ENCODE results near the gene MOGAT3.

MOGAT3 gene

DNA sequence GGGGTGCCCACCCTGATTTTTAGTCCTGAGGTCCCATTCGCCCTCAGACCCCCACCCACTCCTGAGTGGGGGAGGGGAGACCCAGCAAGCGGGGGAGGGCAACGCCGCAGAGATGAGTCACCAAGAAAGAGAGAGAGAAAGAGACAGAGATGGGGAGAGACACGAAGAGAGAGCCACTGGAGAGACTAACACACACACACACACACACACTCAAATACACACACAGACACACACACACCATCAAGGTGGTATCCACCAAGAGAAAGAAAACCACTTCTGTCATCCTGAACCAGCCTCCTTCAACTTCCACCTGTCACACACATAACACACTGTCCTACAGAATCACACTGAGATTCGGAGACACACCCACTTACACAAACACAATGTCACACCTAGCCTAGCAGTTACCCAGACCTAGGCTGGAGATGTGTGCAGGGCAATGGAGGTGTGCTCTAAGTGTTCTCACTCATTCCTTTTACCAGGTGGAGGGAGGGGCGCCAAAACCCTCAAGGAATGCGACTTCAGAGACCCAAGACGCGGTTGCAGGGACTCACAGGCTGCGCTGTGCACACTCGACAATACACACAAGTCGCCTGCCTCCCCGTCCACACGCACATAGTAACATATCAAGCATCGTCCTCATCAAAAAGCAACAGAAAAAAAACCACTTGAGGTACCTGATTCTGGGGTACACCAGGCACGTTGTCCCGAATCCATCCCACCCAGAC is 31.6 kb downstream of the MOGAT3 start:
- TF ChIP-seq, protein P1, sequence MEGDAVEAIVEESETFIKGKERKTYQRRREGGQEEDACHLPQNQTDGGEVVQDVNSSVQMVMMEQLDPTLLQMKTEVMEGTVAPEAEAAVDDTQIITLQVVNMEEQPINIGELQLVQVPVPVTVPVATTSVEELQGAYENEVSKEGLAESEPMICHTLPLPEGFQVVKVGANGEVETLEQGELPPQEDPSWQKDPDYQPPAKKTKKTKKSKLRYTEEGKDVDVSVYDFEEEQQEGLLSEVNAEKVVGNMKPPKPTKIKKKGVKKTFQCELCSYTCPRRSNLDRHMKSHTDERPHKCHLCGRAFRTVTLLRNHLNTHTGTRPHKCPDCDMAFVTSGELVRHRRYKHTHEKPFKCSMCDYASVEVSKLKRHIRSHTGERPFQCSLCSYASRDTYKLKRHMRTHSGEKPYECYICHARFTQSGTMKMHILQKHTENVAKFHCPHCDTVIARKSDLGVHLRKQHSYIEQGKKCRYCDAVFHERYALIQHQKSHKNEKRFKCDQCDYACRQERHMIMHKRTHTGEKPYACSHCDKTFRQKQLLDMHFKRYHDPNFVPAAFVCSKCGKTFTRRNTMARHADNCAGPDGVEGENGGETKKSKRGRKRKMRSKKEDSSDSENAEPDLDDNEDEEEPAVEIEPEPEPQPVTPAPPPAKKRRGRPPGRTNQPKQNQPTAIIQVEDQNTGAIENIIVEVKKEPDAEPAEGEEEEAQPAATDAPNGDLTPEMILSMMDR (IDR thresholded peaks at IDR 0.05; ENCODE audit: low read depth, low read length, poor library complexity, severe bottlenecking), result no peak
- no peak for TF ChIP-seq EZH2phosphoT487 (IDR thresholded peaks at IDR 0.05; ENCODE audit: borderline replicate concordance, low read length)
- Histone ChIP-seq H3K27me3 (ENCODE audit: control insufficient read depth, low read length) (peaks cover 75% of the 10 kb centered on the region), H3K36me3 (ENCODE audit: control insufficient read depth, low read length) (no peaks in the 10 kb centered on the region), H3K9me3 (ENCODE audit: control insufficient read depth, insufficient read depth, low read length) (no peaks in the 10 kb centered on the region), H3K4me3 (ENCODE audit: low read length) (no peak overlapping the region), H3K4me2 (ENCODE audit: low read length) (peak overlapping the region; percentile 9; the same call in 1 of the 2 replicates), H3K4me1 (ENCODE audit: control insufficient read depth, low read length) (peaks cover 55% of the 10 kb centered on the region), H3K9me2 (replicated peaks; ENCODE audit: control insufficient read depth, low read length) (no peaks in the 10 kb centered on the region), H3K27ac (ENCODE audit: low read depth, low read length) (no peak overlapping the region), H3F3A (ENCODE audit: control insufficient read depth, insufficient read depth) (peaks cover 7% of the 10 kb centered on the region; the same call in 1 of the 2 replicates), H3K79me2 (ENCODE audit: control insufficient read depth, low read length) (peaks cover 6% of the 10 kb centered on the region), H4K20me1 (ENCODE audit: control insufficient read depth, insufficient read depth, low read depth, low read length) (peaks cover 34% of the 10 kb centered on the region)

DNA sequence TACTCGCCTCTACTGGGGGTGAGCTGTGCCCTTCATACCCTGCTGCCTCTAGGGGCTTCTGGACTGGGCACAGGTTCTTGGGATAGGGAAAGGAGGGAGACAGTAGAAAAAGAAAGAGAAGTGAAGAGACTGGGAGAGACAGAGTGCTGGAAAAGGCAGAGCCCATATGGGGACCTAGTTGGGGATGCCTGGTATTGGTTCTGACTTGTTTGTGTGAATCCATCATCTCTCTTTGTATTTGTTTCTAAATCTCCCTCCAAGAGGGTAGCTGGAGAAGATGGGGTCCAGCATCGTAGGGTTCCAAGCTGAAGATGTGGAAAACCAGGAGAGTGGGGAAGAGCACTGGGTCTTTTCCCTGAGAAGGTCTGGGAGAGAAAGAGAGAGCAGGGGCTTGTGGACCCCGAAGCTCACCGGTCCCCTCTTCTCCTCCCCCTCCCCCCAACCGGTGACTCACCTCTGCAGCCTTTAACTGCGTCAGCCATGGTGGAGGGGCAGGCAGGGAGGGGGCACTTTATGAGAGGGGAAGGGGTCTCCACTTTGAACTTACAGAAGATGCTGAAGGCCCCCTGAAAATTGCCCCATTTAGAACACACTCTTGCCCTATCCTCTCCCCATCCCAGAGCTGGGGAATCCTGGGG is 32.3 kb downstream of the MOGAT3 start:
- Histone ChIP-seq H3K4me1 (ENCODE audit: control insufficient read depth, low read length) (peaks cover 56% of the 10 kb centered on the region), H3K27ac (ENCODE audit: low read depth, low read length) (no peak overlapping the region), H4K20me1 (ENCODE audit: control insufficient read depth, insufficient read depth, low read depth, low read length) (peaks cover 35% of the 10 kb centered on the region), H3K4me3 (ENCODE audit: low read length) (no peak overlapping the region), H3K9me2 (replicated peaks; ENCODE audit: control insufficient read depth, low read length) (no peaks in the 10 kb centered on the region), H3K79me2 (ENCODE audit: control insufficient read depth, low read length) (peaks cover 12% of the 10 kb centered on the region), H3K4me2 (ENCODE audit: low read length) (no peak overlapping the region), H3K9me3 (ENCODE audit: control insufficient read depth, insufficient read depth, low read length) (no peaks in the 10 kb centered on the region), H3K36me3 (ENCODE audit: control insufficient read depth, low read length) (no peaks in the 10 kb centered on the region), H3F3A (ENCODE audit: control insufficient read depth, insufficient read depth) (peaks cover 7% of the 10 kb centered on the region; the same call in 1 of the 2 replicates), H3K27me3 (ENCODE audit: control insufficient read depth, low read length) (peaks cover 73% of the 10 kb centered on the region)
- TF ChIP-seq, protein P1 (IDR thresholded peaks at IDR 0.05; ENCODE audit: low read depth, low read length, poor library complexity, severe bottlenecking), result no peak
- TF ChIP-seq EZH2phosphoT487 (IDR thresholded peaks at IDR 0.05; ENCODE audit: borderline replicate concordance, low read length), result no peak

DNA sequence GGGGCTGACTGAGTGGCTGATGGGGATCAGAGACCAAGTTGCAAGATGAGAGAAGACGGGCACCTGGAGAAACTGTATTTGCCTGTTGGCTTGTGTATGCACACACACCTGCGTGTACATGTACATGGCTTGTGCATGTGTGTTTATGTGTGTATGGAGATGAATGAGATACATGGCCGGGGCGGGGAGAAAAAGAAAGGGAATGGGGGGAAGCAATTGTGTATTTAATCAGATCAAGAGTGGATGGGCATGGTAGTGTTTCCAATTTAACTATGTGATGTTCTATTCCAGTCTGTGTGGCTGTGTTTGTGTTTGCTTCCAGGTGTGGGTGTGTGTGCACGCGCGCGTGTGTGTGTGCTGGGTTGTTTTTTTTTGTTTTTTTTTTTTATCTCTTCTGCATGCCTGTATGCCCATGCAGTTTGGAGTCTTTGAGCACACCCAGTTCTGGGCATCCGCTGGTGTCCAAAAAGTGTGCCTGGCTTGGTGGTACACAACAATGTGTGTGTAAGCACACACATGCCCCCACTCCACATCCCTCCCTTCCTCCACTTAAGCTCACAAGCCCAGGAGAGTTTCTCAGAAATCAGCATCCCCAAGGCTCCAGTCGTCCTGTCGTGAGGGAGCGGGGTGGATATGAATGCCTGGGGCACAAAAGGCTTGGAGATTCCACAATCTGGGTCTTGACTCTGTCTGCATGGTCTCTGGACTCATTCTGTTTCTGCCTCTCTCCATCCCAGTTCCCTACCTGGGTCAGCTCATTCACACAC is 33.0 kb downstream of the MOGAT3 start:
- Histone ChIP-seq H4K20me1 (ENCODE audit: control insufficient read depth, insufficient read depth, low read depth, low read length) (peaks cover 35% of the 10 kb centered on the region), H3K27me3 (ENCODE audit: control insufficient read depth, low read length) (peaks cover 69% of the 10 kb centered on the region), H3K4me3 (ENCODE audit: low read length) (no peak overlapping the region), H3K9me2 (replicated peaks; ENCODE audit: control insufficient read depth, low read length) (no peaks in the 10 kb centered on the region), H3K27ac (ENCODE audit: low read depth, low read length) (no peak overlapping the region), H3K79me2 (ENCODE audit: control insufficient read depth, low read length) (peaks cover 12% of the 10 kb centered on the region), H3K9me3 (ENCODE audit: control insufficient read depth, insufficient read depth, low read length) (no peaks in the 10 kb centered on the region), H3K4me2 (ENCODE audit: low read length) (no peak overlapping the region), H3K4me1 (ENCODE audit: control insufficient read depth, low read length) (peaks cover 58% of the 10 kb centered on the region), H3F3A (ENCODE audit: control insufficient read depth, insufficient read depth) (peaks cover 7% of the 10 kb centered on the region; the same call in 1 of the 2 replicates), H3K36me3 (ENCODE audit: control insufficient read depth, low read length) (no peaks in the 10 kb centered on the region)
- TF ChIP-seq, protein P1 (IDR thresholded peaks at IDR 0.05; ENCODE audit: low read depth, low read length, poor library complexity, severe bottlenecking), result no peak
- TF ChIP-seq EZH2phosphoT487 (IDR thresholded peaks at IDR 0.05; ENCODE audit: borderline replicate concordance, low read length), result no peak

All from DOHH2 (cell line).